ENCODE measurements around the gene BMPER. TPM values are rescaled to one million over a fixed set of nuclear protein-coding genes. Genes with fewer than 3 reads are reported as not detected.

Gene BMPER
- total and polyA plus RNA-seq, 2 of the 8 experiments (the other 6 are each of a cell fraction or from before 2014, with no cell fraction given) = 0.33 to 0.69 TPM

GRCh38 chr7:33923440-33924229 is 18.3 kb downstream of the BMPER start:
- Histone ChIP-seq H4K91ac (replicated peaks; ENCODE audit: insufficient read length, low read length) (no peak overlapping the region), H3K4me2 (ENCODE audit: insufficient read depth in 1 of 2, low read depth in 2 of 2, low read length in 2 of 2) (no peak overlapping the region), H3K79me2 (ENCODE audit: control insufficient read depth in 1 of 2, insufficient read depth in 2 of 2, low read length in 2 of 2) (no peaks in the 10 kb centered on the region), H2BK20ac (ENCODE audit: low read length) (no peak overlapping the region), H3K79me1 (ENCODE audit: low read depth, low read length) (no peaks in the 10 kb centered on the region), H2BK5ac (ENCODE audit: low read depth, low read length) (no peak overlapping the region), H2AK5ac (ENCODE audit: low read depth, low read length) (no peak overlapping the region), H3K23me2 (ENCODE audit: low read depth, low read length) (no peaks in the 10 kb centered on the region), H3K36me3 (ENCODE audit: control insufficient read depth in 2 of 4, insufficient read depth in 4 of 4, low read length in 3 of 4) (no peaks in the 10 kb centered on the region), H2BK12ac (ENCODE audit: low read depth, low read length) (no peak overlapping the region), H2AFZ (ENCODE audit: low read length) (no peak overlapping the region), H3K4me1 (replicated peaks in 1 of 4; ENCODE audit: control insufficient read depth in 3 of 4, insufficient read depth in 4 of 4, low read length in 3 of 4) (no peaks in the 10 kb centered on the region), H4K8ac (ENCODE audit: extremely low read depth, insufficient read depth, low read length) (no peak overlapping the region), H4K20me1 (replicated peaks in 1 of 2; ENCODE audit: control insufficient read depth in 1 of 2, insufficient read depth in 2 of 2, low read length in 2 of 2) (no peaks in the 10 kb centered on the region), H3K14ac (ENCODE audit: insufficient read length) (no peak overlapping the region), H2BK15ac (ENCODE audit: low read length) (no peak overlapping the region), H3K9me3 (ENCODE audit: insufficient read depth in 2 of 2, low read depth in 1 of 2, low read length in 1 of 2) (no peaks in the 10 kb centered on the region), H3K9ac (replicated peaks in 1 of 4; ENCODE audit: extremely low read depth in 1 of 4, low read depth in 3 of 4, low read length in 3 of 4) (no peak overlapping the region), H3K18ac (ENCODE audit: extremely low read depth, low read length) (no peak overlapping the region), H3K56ac (replicated peaks; ENCODE audit: insufficient read length, low read depth, low read length) (no peak overlapping the region), H3K27ac (ENCODE audit: low read depth, low read length) (no peak overlapping the region), H3K4me3 (ENCODE audit: extremely low read depth in 1 of 4, insufficient read depth in 2 of 4, low read depth in 3 of 4, low read length in 4 of 4) (no peak overlapping the region), H4K5ac (ENCODE audit: insufficient read length, low read depth, low read length) (no peak overlapping the region), H2BK120ac (replicated peaks; ENCODE audit: low read depth, low read length) (no peak overlapping the region), H3K27me3 (replicated peaks in 1 of 4; ENCODE audit: control insufficient read depth in 3 of 4, extremely low read depth in 1 of 4, insufficient read depth in 3 of 4, low read length in 3 of 4) (no peaks in the 10 kb centered on the region), H3K23ac (ENCODE audit: insufficient read length) (no peak overlapping the region), H3K4ac (replicated peaks; ENCODE audit: insufficient read length, low read depth, low read length) (no peak overlapping the region)
- FAIRE-seq (no peak), DNase-seq (ENCODE audit: low read depth in 1 of 2, low spot score in 2 of 2) (no peak)
- ChIA-PET CTCF (ENCODE audit: partially characterized antibody) (interaction anchor here (0.6 to 4.8 kb wide), 7 partner anchors 10 to 500 kb away, joined by 3 to 45 read pairs (median 4); no protein-coding TSS in a partner anchor), POLR2A (ENCODE audit: partially characterized antibody) (no interaction called here)
- WGBS, 2 experiments (ENCODE audit: extremely low coverage in 1 of 2, insufficient coverage in 1 of 2, insufficient read length in 1 of 2, insufficient replicate concordance in 2 of 2, low coverage in 1 of 2, low lambda C conversion rate in 2 of 2, missing lambda C conversion rate in 1 of 2) = 73% methylated on average over 5 of the region's 5 CpGs; no CpG with 5 or more reads in 1 of the 2 experiments

Data from H1 (cell line).